ENCODE data around the gene PWWP2B. TPM values are rescaled to one million over a fixed set of nuclear protein-coding genes. Genes with fewer than 3 reads are reported as not detected.

PWWP2B gene
- total and polyA plus RNA-seq, 10 of the 15 experiments (the other 5 are each of a cell fraction or from before 2014, with no cell fraction given) = 0.04 to 0.87 (median 0.35) TPM; not detected in 4

DNA sequence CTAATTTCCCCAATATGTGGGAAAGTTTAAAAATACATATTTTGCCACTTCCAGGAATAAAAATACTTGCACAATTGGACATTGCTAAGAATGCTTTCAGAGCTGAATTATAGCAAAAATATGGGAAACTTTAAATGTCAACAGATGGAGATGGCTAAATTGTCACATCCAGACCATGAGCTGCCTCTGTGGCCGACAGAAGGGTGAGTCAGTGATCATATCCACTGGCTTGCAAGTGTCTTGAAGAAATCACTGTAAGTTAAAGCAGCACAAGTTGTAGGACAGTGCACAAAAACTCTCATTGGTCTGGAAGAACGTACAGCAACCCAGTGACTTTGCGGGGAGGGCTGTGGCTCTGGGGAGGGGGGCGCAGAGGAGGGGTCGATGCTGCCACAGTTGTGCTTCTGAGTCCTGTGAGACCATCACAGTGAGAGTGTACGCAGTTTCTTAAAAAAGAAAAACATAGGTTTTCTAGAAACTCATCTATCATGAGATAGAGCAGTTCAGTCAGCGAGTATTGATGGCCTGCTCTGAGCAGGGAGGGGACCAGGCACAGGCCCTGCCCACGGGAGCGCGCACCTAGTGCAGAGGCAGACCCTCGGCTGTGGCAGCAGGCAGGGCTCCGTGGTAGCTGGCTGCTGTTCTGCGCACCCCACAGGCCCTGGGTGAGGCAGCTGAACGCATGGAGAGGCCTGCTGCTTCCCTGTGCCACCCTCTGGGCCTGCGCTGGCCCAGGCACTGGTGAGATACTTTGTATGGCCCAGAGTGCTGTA is 39.5 kb upstream of the PWWP2B start:
- Histone ChIP-seq H3K27ac (ENCODE audit: control insufficient read depth, insufficient read depth) (no peak overlapping the region), H3K36me3 (ENCODE audit: control insufficient read depth in 2 of 2, insufficient read depth in 2 of 2, low read length in 1 of 2) (no peaks in the 10 kb centered on the region), H3K79me2 (ENCODE audit: control insufficient read depth, insufficient read depth, low read length) (no peaks in the 10 kb centered on the region), H2AFZ (ENCODE audit: control insufficient read depth, low read depth, low read length) (no peak overlapping the region), H3K9ac (ENCODE audit: control insufficient read depth, insufficient read depth, low read length) (no peak overlapping the region), H3K4me1 (ENCODE audit: control insufficient read depth, insufficient read depth, low read length) (no peaks in the 10 kb centered on the region), H3K4me2 (ENCODE audit: control insufficient read depth, insufficient read depth) (no peak overlapping the region), H3K9me3 (replicated peaks; ENCODE audit: control insufficient read depth, insufficient read depth, low read length) (no peaks in the 10 kb centered on the region; the same call in 2 of the 3 replicates), H4K20me1 (ENCODE audit: control insufficient read depth, insufficient read depth) (no peaks in the 10 kb centered on the region), H3K27me3 (replicated peaks in 1 of 2; ENCODE audit: control insufficient read depth in 2 of 2, insufficient read depth in 2 of 2, low read length in 1 of 2) (no peaks in the 10 kb centered on the region), H3K4me3 (no peak overlapping the region)
- in situ Hi-C loops (cut with MboI) (no loop called here), intact Hi-C loops (cut with micrococcal nuclease; ENCODE audit: unreplicated experiment) (no loop called here)
- ChIA-PET RAD21 (ENCODE audit: unreplicated experiment) (no interaction called here), POLR2A (no interaction called here), CTCF (interaction anchor here (1.0 kb wide), 1 partner anchor 10 kb away, joined by 3 read pairs; no protein-coding TSS in a partner anchor), SMC1A (ENCODE audit: uncharacterized antibody, unreplicated experiment) (no interaction called here)
- WGBS (ENCODE audit: insufficient coverage, insufficient replicate concordance, low lambda C conversion rate, missing lambda C conversion rate) = 74% methylated on average over 15 of the region's 15 CpGs
- TF ChIP-seq SMC3 (IDR thresholded peaks at IDR 0.05; ENCODE audit: borderline replicate concordance, low read length) = no peak
- TF ChIP-seq ZNF622 (IDR thresholded peaks at IDR 0.05) = no peak
- no peak for TF ChIP-seq GATAD2B (conservative IDR thresholded peaks at IDR 0.05; ENCODE audit: low read depth)
- TF ChIP-seq KLF5 (IDR thresholded peaks at IDR 0.05; ENCODE audit: partially characterized antibody) = no peak
- no peak for TF ChIP-seq TARDBP (IDR thresholded peaks at IDR 0.05; ENCODE audit: borderline replicate concordance)
- no peak for TF ChIP-seq NBN (IDR thresholded peaks at IDR 0.05)
- TF ChIP-seq LARP7 (IDR thresholded peaks at IDR 0.05) = no peak
- TF ChIP-seq ATF3 (IDR thresholded peaks at IDR 0.05; ENCODE audit: borderline replicate concordance, extremely low read depth, low read depth, low read length) = no peak
- TF ChIP-seq MTA3 (IDR thresholded peaks at IDR 0.05; ENCODE audit: borderline replicate concordance, low read length) = no peak
- TF ChIP-seq CUX1 (IDR thresholded peaks at IDR 0.05; ENCODE audit: insufficient replicate concordance, low read depth, low read length) = no peak
- TF ChIP-seq SPI1 (IDR thresholded peaks at IDR 0.05; ENCODE audit: borderline replicate concordance, insufficient read depth, low read depth, low read length) = no peak
- no peak for TF ChIP-seq ZNF24 (IDR thresholded peaks at IDR 0.05)
- no peak for TF ChIP-seq ZBED1 (IDR thresholded peaks at IDR 0.05; ENCODE audit: borderline replicate concordance)
- TF ChIP-seq, protein P1, sequence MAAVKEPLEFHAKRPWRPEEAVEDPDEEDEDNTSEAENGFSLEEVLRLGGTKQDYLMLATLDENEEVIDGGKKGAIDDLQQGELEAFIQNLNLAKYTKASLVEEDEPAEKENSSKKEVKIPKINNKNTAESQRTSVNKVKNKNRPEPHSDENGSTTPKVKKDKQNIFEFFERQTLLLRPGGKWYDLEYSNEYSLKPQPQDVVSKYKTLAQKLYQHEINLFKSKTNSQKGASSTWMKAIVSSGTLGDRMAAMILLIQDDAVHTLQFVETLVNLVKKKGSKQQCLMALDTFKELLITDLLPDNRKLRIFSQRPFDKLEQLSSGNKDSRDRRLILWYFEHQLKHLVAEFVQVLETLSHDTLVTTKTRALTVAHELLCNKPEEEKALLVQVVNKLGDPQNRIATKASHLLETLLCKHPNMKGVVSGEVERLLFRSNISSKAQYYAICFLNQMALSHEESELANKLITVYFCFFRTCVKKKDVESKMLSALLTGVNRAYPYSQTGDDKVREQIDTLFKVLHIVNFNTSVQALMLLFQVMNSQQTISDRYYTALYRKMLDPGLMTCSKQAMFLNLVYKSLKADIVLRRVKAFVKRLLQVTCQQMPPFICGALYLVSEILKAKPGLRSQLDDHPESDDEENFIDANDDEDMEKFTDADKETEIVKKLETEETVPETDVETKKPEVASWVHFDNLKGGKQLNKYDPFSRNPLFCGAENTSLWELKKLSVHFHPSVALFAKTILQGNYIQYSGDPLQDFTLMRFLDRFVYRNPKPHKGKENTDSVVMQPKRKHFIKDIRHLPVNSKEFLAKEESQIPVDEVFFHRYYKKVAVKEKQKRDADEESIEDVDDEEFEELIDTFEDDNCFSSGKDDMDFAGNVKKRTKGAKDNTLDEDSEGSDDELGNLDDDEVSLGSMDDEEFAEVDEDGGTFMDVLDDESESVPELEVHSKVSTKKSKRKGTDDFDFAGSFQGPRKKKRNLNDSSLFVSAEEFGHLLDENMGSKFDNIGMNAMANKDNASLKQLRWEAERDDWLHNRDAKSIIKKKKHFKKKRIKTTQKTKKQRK (IDR thresholded peaks at IDR 0.05; ENCODE audit: low read depth, low read length) = no peak
- TF ChIP-seq IKZF1 (conservative IDR thresholded peaks at IDR 0.05) = no peak
- no peak for TF ChIP-seq POLR2A (IDR thresholded peaks at IDR 0.05; ENCODE audit: low read depth, low read length)
- ATAC-seq (no peak), DNase-seq (ENCODE audit: low read depth, low spot score) (no peak), FAIRE-seq (no peak)
- BruUV-seq (replicated peaks) = no TSS peak
